ENCODE results near the gene FOSB.

Gene FOSB

DNA sequence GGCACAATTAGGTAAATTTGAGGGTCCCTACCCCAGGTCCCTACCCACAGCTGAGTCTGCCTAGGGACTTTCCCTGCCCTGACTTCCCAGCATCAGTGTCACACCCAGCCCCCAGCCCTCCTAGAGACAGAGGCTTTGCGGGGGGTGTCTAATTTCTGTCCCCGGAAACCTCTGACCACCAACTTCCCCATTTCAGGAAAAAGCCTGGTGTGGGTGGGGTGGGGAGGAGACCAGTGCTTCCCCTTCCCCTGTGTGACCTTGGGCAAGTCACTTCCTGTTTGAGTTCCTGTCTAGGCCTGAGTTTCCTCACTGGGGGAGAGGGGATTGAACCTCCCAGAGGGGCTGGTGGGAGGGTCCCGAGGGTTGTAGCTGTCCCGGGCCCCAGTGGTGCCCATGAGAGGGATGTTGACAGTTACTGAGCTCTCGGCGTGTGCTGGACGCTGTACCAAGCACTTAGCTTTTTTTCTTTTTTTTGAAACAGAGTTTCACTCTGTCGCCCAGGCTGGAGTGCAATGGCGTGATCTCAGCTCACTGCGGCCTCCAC, 47.4 kb downstream of the FOSB start:
- Histone ChIP-seq H3K4me2 (peak overlapping the region; percentile 67 to 99 (median 94)), H3K36me3 (peaks cover 21 to 93% (median 53%) of the 10 kb centered on the region in 11 experiments)

DNA sequence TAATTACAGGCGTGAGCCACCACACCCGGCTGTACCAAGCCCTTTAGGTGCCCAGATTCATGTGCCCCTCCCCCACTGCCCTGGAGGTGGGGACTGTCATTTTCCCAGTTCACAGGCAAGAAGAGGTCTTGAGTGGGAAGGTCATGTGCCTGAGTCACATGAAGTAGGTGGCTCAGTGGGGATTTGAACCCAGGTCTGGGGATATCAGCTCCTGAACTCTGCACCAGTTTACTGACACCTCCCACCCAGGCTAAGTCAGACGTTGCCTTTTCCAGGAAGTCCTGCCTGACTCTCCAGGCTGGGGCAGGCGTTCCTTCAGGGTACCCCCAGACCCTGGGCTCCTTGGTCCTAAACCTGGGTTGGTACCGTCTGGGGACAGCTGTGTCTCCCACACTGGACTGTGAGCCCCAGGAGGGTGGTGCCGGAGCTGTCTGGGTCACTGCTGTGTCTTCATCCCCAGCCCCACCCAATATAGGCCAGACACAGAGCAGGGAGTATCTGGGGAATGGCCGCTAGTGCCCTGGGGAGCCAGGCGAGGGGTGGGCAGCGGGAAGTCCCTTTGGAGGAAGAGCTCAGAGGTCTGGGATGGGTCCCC, 48.1 kb downstream of the FOSB start:
- Histone ChIP-seq H3K27ac (peak overlapping the region; percentile 63 to 94 (median 86)), H3K9me3 (replicated peaks in 1 of 11) (no peaks in the 10 kb centered on the region), H3K9ac (peak overlapping the region; percentile 65 to 95 (median 71)), H3K27me3 (no peaks in the 10 kb centered on the region), H3K36me3 (peaks cover 27 to 93% (median 54%) of the 10 kb centered on the region in 11 experiments), H3K4me1 (peaks cover 64 to 97% (median 72%) of the 10 kb centered on the region in 10 experiments), H4K20me1 (peaks cover 16 to 91% (median 62%) of the 10 kb centered on the region in 11 experiments; a peak in 18 of 22 replicates), H3K4me3 (peak overlapping the region in 9 of 10 experiments; percentile 8 to 99 (median 43); a peak in 15 of 20 replicates), H3K4me2 (peak overlapping the region; percentile 67 to 99 (median 94))
- no peak for TF ChIP-seq Cebpa-rat (IDR thresholded peaks at IDR 0.05)

More for the DNA sequence above, 47.4 kb downstream of the FOSB start:
- TF ChIP-seq Cebpa-rat (IDR thresholded peaks at IDR 0.05) = peak in 9 of 11 experiments; percentile 35 to 90 (median 75); a peak in 15 of 22 replicates
- H3K9me3 ChIP-seq (replicated peaks in 1 of 11) = no peaks in the 10 kb centered on the region
- peak overlapping the region; percentile 80 to 94 (median 86) for H3K27ac ChIP-seq
- H3K4me1 ChIP-seq = peaks cover 72 to 97% (median 76%) of the 10 kb centered on the region in 10 experiments
- H4K20me1 ChIP-seq = peaks cover 13 to 91% (median 70%) of the 10 kb centered on the region in 11 experiments; a peak in 19 of 22 replicates
- no peaks in the 10 kb centered on the region for H3K27me3 ChIP-seq
- H3K4me3 ChIP-seq = peak overlapping the region in 8 of 10 experiments; percentile 32 to 99 (median 43); a peak in 15 of 20 replicates
- H3K9ac ChIP-seq = peak overlapping the region; percentile 66 to 95 (median 72)

- H3K4me3 ChIP-seq = no peak overlapping the region
- TF ChIP-seq Cebpa-rat (IDR thresholded peaks at IDR 0.05) = no peak
- H3K36me3 ChIP-seq = peaks cover 37 to 92% (median 63%) of the 10 kb centered on the region in 11 experiments
- peaks cover 51 to 97% (median 64%) of the 10 kb centered on the region in 10 experiments for H3K4me1 ChIP-seq
- no peaks in the 10 kb centered on the region for H3K9me3 ChIP-seq (replicated peaks in 1 of 11)
- H3K9ac ChIP-seq = peak overlapping the region in 5 of 11 experiments; percentile 22 to 95 (median 30); a peak in 5 of 22 replicates
- H3K27me3 ChIP-seq = no peaks in the 10 kb centered on the region
- H4K20me1 ChIP-seq = peaks cover 17 to 88% (median 56%) of the 10 kb centered on the region in 11 experiments; a peak in 17 of 22 replicates
- H3K4me2 ChIP-seq = peak overlapping the region in 10 of 11 experiments; percentile 5 to 99 (median 94); a peak in 17 of 22 replicates
- H3K27ac ChIP-seq = peak overlapping the region in 7 of 11 experiments; percentile 5 to 92 (median 84); a peak in 10 of 22 replicates
Observed at GRCh38 chr19:45517238-45517637, 49.4 kb downstream of the FOSB start.

GRCh38 chr19:45517641-45518468, 50.1 kb downstream of the FOSB start:
- peak overlapping the region in 6 of 11 experiments; percentile 25 to 92 (median 88); a peak in 9 of 22 replicates for H3K27ac ChIP-seq
- peak overlapping the region in 10 of 11 experiments; percentile 5 to 99 (median 94); a peak in 12 of 22 replicates for H3K4me2 ChIP-seq
- peaks cover 37 to 92% (median 68%) of the 10 kb centered on the region in 11 experiments for H3K36me3 ChIP-seq
- no peak overlapping the region for H3K4me3 ChIP-seq
- peaks cover 17 to 82% (median 55%) of the 10 kb centered on the region in 11 experiments; a peak in 17 of 22 replicates for H4K20me1 ChIP-seq
- no peak for TF ChIP-seq Cebpa-rat (IDR thresholded peaks at IDR 0.05)
- no peaks in the 10 kb centered on the region for H3K9me3 ChIP-seq (replicated peaks in 1 of 11)
- no peaks in the 10 kb centered on the region for H3K27me3 ChIP-seq
- peak overlapping the region in 4 of 11 experiments; percentile 22 to 76 (median 29); a peak in 3 of 22 replicates for H3K9ac ChIP-seq
- H3K4me1 ChIP-seq = peaks cover 45 to 97% (median 63%) of the 10 kb centered on the region in 10 experiments

DNA sequence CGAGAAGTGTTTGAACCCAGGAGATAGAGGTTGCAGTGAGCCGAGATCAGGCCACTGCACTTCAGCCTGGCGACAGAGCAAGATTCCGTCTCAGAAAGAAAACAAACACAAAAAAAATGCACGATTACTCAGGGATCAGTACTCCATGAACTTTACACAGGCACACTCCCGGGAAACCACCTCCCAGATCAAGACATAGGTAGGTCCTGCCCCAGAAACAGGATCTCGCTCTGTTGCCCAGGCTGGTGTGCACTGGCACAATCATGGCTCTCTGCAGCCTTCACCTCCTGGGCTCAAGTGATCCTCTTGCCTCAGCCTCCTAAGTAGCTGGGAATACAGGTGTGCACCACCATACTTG, 50.7 kb downstream of the FOSB start:
- H3K27ac ChIP-seq = no peak overlapping the region
- no peak overlapping the region for H3K4me3 ChIP-seq
- no peak overlapping the region for H3K9ac ChIP-seq
- H3K4me2 ChIP-seq = peak overlapping the region in 2 of 11 experiments; percentile 3 to 7; a peak in 2 of 22 replicates
- peaks cover 17 to 82% (median 55%) of the 10 kb centered on the region in 11 experiments; a peak in 18 of 22 replicates for H4K20me1 ChIP-seq
- H3K9me3 ChIP-seq (replicated peaks in 1 of 11) = no peaks in the 10 kb centered on the region
- peaks cover 37 to 92% (median 74%) of the 10 kb centered on the region in 11 experiments for H3K36me3 ChIP-seq
- peaks cover 39 to 97% (median 63%) of the 10 kb centered on the region in 10 experiments for H3K4me1 ChIP-seq
- TF ChIP-seq Cebpa-rat (IDR thresholded peaks at IDR 0.05) = no peak
- no peaks in the 10 kb centered on the region for H3K27me3 ChIP-seq

- H3K9ac ChIP-seq = peak overlapping the region in 6 of 11 experiments; percentile 38 to 61 (median 53); a peak in 11 of 22 replicates
- H3K4me3 ChIP-seq = peak overlapping the region in 1 of 10 experiments; percentile 24; a peak in 1 of 20 replicates
- peak overlapping the region in 7 of 11 experiments; percentile 27 to 68 (median 49); a peak in 12 of 22 replicates for H3K27ac ChIP-seq
- no peak for TF ChIP-seq Cebpa-rat (IDR thresholded peaks at IDR 0.05)
- H3K4me2 ChIP-seq = peak overlapping the region in 7 of 11 experiments; percentile 1 to 80 (median 56); a peak in 11 of 22 replicates
- peaks cover 14 to 94% (median 48%) of the 10 kb centered on the region in 10 experiments for H3K4me1 ChIP-seq
- peaks cover 0 to 99% (median 58%) of the 10 kb centered on the region in 11 experiments; a peak in 18 of 22 replicates for H4K20me1 ChIP-seq
- no peaks in the 10 kb centered on the region for H3K27me3 ChIP-seq
- H3K9me3 ChIP-seq (replicated peaks in 1 of 11) = no peaks in the 10 kb centered on the region
- peaks cover 66 to 98% (median 92%) of the 10 kb centered on the region in 11 experiments for H3K36me3 ChIP-seq
Observed at GRCh38 chr19:45522010-45522941, 54.5 kb downstream of the FOSB start.

GRCh38 chr19:45523642-45524256, 56.0 kb downstream of the FOSB start:
- H3K9ac ChIP-seq = peak overlapping the region in 4 of 11 experiments; percentile 38 to 55 (median 48); a peak in 2 of 22 replicates
- H3K4me2 ChIP-seq = peak overlapping the region in 7 of 11 experiments; percentile 24 to 80 (median 54); a peak in 13 of 22 replicates
- H3K9me3 ChIP-seq (replicated peaks in 1 of 11) = peaks cover 0 to 8% (median 0%) of the 10 kb centered on the region in 11 experiments; a peak in 2 of 22 replicates
- H3K27me3 ChIP-seq = no peaks in the 10 kb centered on the region
- H3K36me3 ChIP-seq = peaks cover 54 to 99% (median 92%) of the 10 kb centered on the region in 11 experiments
- no peak for TF ChIP-seq Cebpa-rat (IDR thresholded peaks at IDR 0.05)
- H3K27ac ChIP-seq = peak overlapping the region in 4 of 11 experiments; percentile 31 to 55 (median 50); a peak in 8 of 22 replicates
- H3K4me1 ChIP-seq = peaks cover 12 to 82% (median 45%) of the 10 kb centered on the region in 10 experiments
- no peak overlapping the region for H3K4me3 ChIP-seq
- peaks cover 0 to 100% (median 67%) of the 10 kb centered on the region in 11 experiments; a peak in 19 of 22 replicates for H4K20me1 ChIP-seq

Data from BLaER1 treated with 17β-estradiol and CSF1 and Interleukin-3, amounts not matched to agents 10 nM and 100 nM (cell line).